ENCODE data around the gene IFT74. TPM values are rescaled to one million over a fixed set of nuclear protein-coding genes. Genes with fewer than 3 reads are reported as not detected.
"Not testable (repeated sequence)": the region's sequence is repeated elsewhere in the genome, so short reads cannot be mapped to it uniquely, and the experiment has no call there.

The IFT74 gene
- polyA plus RNA-seq, 1 experiment, result 6.6 TPM

DNA sequence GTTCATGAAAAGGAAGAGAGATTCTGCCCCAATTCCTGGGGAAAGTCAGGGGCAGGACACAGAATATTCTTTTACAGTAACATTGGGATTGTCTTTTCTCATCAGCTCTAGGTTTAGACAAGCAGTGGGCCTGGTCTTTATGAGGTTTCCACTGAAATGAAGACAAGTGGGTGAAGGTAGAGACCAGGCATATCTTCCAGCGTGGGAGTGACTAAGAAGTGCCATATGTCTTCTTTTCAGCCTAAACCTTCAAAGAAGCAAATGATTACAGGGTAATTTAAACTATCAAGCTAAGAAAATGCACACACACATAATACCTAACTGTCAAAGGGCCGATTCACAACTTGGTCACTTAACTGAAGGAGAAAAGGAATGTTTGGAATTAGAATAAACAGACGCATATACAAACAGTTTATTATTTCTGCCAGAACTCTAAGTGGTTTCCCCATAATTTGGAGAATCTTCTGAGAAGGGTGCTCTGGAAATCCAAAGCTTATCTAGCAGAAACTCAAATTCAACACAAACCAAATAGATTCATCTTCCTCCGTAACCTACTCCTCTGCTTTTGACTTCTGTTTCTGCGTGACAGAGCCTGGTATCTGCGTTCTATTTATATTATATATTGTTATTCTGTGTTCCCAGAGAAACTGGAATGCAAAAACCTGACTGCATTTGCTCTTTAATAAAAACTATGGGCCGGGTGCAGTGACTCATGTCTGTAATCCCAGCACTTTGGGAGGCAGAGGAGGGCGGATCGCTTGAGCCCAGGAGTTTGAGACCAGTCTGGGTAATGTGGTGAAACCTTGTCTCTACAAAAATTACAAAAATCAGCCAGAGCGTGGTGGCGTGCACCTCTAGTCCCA lies 130.8 kb downstream of the IFT74 start:
- DNase-seq (ENCODE audit: low read depth), result peak; percentile 37
- POLR2A ChIA-PET, result no interaction called here
- Histone ChIP-seq H3K27me3 (ENCODE audit: control insufficient read depth, insufficient read depth, low read length) (no peaks in the 10 kb centered on the region), H3K4me3 (ENCODE audit: low read depth, low read length) (no peak overlapping the region), H3K36me3 (ENCODE audit: control insufficient read depth, insufficient read depth, low read length) (no peaks in the 10 kb centered on the region)
- CTCF ChIA-PET, result no interaction called here
- TF ChIP-seq, protein P1, sequence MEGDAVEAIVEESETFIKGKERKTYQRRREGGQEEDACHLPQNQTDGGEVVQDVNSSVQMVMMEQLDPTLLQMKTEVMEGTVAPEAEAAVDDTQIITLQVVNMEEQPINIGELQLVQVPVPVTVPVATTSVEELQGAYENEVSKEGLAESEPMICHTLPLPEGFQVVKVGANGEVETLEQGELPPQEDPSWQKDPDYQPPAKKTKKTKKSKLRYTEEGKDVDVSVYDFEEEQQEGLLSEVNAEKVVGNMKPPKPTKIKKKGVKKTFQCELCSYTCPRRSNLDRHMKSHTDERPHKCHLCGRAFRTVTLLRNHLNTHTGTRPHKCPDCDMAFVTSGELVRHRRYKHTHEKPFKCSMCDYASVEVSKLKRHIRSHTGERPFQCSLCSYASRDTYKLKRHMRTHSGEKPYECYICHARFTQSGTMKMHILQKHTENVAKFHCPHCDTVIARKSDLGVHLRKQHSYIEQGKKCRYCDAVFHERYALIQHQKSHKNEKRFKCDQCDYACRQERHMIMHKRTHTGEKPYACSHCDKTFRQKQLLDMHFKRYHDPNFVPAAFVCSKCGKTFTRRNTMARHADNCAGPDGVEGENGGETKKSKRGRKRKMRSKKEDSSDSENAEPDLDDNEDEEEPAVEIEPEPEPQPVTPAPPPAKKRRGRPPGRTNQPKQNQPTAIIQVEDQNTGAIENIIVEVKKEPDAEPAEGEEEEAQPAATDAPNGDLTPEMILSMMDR (IDR thresholded peaks at IDR 0.05; ENCODE audit: insufficient read depth, low read depth, low read length), result no peak

DNA sequence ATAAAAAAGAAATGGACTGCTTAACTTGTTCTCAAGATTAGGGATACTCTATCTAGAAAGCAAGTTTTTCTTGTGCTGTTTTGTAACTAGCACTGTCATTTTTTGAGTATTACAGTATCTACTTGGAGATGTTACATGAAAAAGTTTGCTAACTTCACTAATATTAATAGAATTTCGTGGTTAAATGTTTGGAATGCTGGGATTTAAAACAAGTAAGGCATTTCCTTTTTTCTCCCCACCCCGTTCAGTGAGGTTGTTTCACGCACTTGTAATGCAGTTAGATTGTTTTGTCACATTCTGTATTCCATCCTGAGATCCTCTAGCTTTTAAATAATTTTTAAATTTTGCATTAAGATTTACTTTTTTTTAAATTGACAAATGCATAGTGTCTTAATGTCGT lies 132.8 kb downstream of the IFT74 start:
- TF ChIP-seq, protein P1 (IDR thresholded peaks at IDR 0.05; ENCODE audit: insufficient read depth, low read depth, low read length), result no peak
- POLR2A ChIA-PET, result no interaction called here
- DNase-seq (ENCODE audit: low read depth), result peak; percentile 41
- Histone ChIP-seq H3K27me3 (ENCODE audit: control insufficient read depth, insufficient read depth, low read length) (no peaks in the 10 kb centered on the region), H3K36me3 (ENCODE audit: control insufficient read depth, insufficient read depth, low read length) (no peaks in the 10 kb centered on the region), H3K4me3 (ENCODE audit: low read depth, low read length) (no peak overlapping the region)
- CTCF ChIA-PET, result no interaction called here

DNA sequence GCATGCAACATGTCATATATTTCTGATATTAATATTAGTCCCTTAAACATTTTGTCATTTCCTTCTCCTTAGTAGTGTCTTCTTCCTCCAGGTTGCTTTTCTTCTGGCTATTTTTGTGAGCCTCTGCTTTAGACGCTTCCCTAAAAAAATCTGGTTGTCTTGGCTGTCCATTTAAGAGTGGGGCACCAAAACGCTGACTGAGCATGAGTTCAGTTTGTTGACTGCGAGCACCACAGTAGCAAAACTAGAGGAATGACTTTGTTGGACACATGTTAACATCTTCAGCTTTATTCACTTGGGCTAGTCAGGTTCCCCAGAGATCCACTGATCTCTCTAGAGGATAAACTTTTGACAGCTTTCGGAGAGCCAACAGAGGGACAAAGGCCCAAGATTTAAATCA lies 133.5 kb downstream of the IFT74 start:
- ChIA-PET CTCF (no interaction called here), POLR2A (interaction anchor here (0.6 kb wide), 1 partner anchor 46 kb away, joined by 3 read pairs; no protein-coding TSS in a partner anchor)
- no peak for DNase-seq (ENCODE audit: low read depth)
- H3K36me3 ChIP-seq (ENCODE audit: control insufficient read depth, insufficient read depth, low read length), result no peaks in the 10 kb centered on the region
- TF ChIP-seq, protein P1 (IDR thresholded peaks at IDR 0.05; ENCODE audit: insufficient read depth, low read depth, low read length), result no peak
- H3K4me3 ChIP-seq (ENCODE audit: low read depth, low read length), result no peak overlapping the region
- no peaks in the 10 kb centered on the region for H3K27me3 ChIP-seq (ENCODE audit: control insufficient read depth, insufficient read depth, low read length)

DNA sequence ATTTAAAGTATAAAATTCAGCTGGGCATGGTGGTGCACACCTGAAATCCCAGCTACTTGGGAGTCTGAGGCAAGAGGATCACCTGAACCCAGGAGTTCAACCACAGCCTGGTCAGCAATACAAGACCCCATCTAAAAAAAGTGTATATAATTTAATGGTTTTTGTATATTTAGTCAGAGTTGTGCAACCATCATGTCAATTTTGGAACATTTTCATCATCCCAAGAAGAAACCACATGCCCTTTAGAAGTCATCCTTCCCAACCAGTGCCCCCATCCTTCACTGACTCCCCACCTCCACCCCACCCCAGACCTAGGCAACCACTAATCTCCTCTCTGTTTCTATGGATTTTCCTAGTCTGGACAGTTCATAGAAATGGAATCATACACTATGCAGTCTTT lies 134.0 kb downstream of the IFT74 start:
- Histone ChIP-seq H3K27me3 (ENCODE audit: control insufficient read depth, insufficient read depth, low read length) (no peaks in the 10 kb centered on the region), H3K36me3 (ENCODE audit: control insufficient read depth, insufficient read depth, low read length) (no peaks in the 10 kb centered on the region), H3K4me3 (ENCODE audit: low read depth, low read length) (no peak overlapping the region)
- CTCF ChIA-PET, result no interaction called here
- no peak for DNase-seq (ENCODE audit: low read depth)
- TF ChIP-seq, protein P1 (IDR thresholded peaks at IDR 0.05; ENCODE audit: insufficient read depth, low read depth, low read length), result no peak
- POLR2A ChIA-PET, result no interaction called here

DNA sequence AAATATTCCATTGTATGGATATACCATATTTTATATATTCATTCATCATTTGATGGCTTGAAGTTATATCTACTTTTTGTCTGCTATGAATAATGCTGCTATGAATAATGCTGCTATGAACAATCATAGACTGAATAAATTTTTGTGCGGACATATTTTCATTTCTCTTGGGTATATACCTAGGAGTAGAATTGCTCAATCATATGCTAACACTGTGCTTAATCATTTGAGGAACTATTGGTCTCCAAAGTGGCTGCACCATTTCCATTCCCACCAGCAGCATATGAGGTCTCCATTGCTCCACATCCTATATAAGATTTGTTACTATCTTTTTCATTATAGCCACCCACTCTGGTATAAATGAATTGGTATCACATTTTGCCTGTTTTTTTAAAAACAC lies 134.5 kb downstream of the IFT74 start:
- TF ChIP-seq, protein P1 (IDR thresholded peaks at IDR 0.05; ENCODE audit: insufficient read depth, low read depth, low read length), result no peak
- POLR2A ChIA-PET, result no interaction called here
- Histone ChIP-seq H3K27me3 (ENCODE audit: control insufficient read depth, insufficient read depth, low read length) (no peaks in the 10 kb centered on the region), H3K4me3 (ENCODE audit: low read depth, low read length) (no peak overlapping the region), H3K36me3 (ENCODE audit: control insufficient read depth, insufficient read depth, low read length) (no peaks in the 10 kb centered on the region)
- DNase-seq (ENCODE audit: low read depth), result no peak
- CTCF ChIA-PET, result no interaction called here

DNA sequence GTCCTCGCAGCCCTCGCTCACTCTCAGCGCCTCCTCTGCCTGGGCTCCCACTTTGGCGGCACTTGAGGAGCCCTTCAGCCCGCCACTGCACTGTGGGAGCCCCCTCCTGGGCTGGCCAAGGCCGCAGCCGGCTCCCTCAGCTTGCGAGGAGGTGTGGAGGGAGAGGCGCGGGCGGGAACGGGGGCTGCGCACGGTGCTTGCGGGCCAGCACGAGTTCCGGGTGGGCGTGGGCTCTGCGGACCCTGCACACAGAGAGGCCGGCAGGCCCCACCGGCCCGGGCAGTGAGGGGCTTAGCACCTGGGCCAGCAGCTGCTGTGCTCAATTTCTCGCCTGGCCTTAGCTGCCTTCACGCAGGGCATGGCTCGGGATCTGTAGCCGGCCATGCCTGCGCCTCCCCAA lies 136.3 kb downstream of the IFT74 start:
- H3K36me3 ChIP-seq (ENCODE audit: control insufficient read depth, insufficient read depth, low read length); H3K27me3 ChIP-seq (ENCODE audit: control insufficient read depth, insufficient read depth, low read length); DNase-seq (ENCODE audit: low read depth); H3K4me3 ChIP-seq (ENCODE audit: low read depth, low read length); POLR2A ChIA-PET; CTCF ChIA-PET: not testable (repeated sequence)

DNA sequence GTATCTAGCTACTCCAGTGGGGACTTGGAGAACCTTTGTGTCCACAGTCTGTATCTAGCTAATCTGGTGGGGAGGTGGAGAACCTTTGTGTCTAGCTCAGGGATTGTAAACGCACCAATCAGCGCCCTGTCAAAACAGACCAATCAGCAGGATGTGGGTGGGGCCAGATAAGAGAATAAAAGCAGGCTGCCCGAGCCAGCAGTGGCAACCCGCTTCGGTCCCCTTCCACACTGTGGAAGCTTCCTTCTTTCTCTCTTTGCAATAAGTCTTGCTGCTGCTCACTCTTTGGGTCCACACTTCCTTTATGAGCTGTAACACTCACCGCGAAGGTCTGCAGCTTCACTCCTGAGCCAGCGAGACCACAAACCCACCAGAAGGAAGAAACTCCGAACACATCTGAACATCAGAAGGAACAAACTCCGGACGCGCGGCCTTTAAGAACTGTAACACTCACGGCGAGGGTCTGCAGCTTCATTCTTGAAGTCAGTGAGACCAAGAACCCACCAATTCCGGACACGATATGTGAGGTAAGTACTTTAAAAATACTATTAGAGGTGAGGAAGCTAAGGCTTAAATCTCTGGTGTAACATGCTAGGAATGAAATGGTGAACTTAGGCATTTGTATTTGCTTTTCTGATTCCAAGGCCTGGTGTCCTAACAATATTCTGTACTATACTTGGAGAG lies 137.3 kb downstream of the IFT74 start:
- CTCF ChIA-PET, result interaction anchor here (0.6 to 2.7 kb wide), 2 partner anchors 8 to 10 kb away, joined by 3 to 9 read pairs; no protein-coding TSS in a partner anchor
- DNase-seq (ENCODE audit: low read depth); POLR2A ChIA-PET: not testable (repeated sequence)

More for the DNA sequence above, 137.3 kb downstream of the IFT74 start:
- H3K36me3 ChIP-seq (ENCODE audit: control insufficient read depth, insufficient read depth, low read length); H3K4me3 ChIP-seq (ENCODE audit: low read depth, low read length); H3K27me3 ChIP-seq (ENCODE audit: control insufficient read depth, insufficient read depth, low read length): not testable (repeated sequence)

Measured in BJ (cell line).